Measurements from ENCODE around the gene CHRNA3. TPM values are rescaled to one million over a fixed set of nuclear protein-coding genes. Genes with fewer than 3 reads are reported as not detected.
"Not testable (repeated sequence)": the region's sequence is repeated elsewhere in the genome, so short reads cannot be mapped to it uniquely, and the experiment has no call there.

Gene CHRNA3
- total RNA-seq, 4 donors from 2014 or later, result 1.00 to 6.0 (median 3.4) TPM

DNA sequence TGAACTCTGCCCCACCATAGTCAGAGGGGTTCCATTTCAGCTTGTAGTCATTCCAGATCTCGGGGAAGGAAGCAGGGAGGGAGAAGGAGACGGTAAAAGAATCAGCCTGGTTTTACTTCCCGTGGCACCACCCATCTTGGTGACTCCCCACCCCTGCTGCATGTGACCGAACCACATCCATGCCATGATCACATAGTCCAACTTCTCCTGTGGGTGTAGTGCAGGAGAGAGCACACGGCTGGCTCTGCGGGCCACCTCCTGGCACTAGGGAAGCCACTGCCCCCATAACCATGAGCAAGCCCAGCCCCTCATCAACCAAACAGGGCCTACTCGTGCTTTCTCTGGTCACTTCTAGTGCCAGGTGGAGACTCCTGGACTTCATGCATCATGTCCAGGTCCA is 3.7 kb downstream of the CHRNA3 start:
- DNase-seq, result no peak
- peaks cover 5 to 25% (median 18%) of the 10 kb centered on the region in 4 donors for H3K4me1 ChIP-seq
- in situ Hi-C loops (cut with MboI; ENCODE audit: low pct_ligation_motif_present in 1 of 4, low pct_unique_long_range_greater_than_20kb in 1 of 4, low sequenced_read_pairs in 3 of 4), result loop anchor here (5.0 to 10.0 kb wide), 3 partner anchors 88 to 95 kb away; no protein-coding TSS in a partner anchor
- H3K36me3 ChIP-seq, result no peaks in the 10 kb centered on the region
- no peak overlapping the region for H3K27ac ChIP-seq
- 75% methylated on average over 7 of the region's 7 CpGs; no CpG with 5 or more reads in 1 of the 2 donors for WGBS, 2 donors (ENCODE audit: low coverage in 1 of 2)
- TF ChIP-seq, protein P1, sequence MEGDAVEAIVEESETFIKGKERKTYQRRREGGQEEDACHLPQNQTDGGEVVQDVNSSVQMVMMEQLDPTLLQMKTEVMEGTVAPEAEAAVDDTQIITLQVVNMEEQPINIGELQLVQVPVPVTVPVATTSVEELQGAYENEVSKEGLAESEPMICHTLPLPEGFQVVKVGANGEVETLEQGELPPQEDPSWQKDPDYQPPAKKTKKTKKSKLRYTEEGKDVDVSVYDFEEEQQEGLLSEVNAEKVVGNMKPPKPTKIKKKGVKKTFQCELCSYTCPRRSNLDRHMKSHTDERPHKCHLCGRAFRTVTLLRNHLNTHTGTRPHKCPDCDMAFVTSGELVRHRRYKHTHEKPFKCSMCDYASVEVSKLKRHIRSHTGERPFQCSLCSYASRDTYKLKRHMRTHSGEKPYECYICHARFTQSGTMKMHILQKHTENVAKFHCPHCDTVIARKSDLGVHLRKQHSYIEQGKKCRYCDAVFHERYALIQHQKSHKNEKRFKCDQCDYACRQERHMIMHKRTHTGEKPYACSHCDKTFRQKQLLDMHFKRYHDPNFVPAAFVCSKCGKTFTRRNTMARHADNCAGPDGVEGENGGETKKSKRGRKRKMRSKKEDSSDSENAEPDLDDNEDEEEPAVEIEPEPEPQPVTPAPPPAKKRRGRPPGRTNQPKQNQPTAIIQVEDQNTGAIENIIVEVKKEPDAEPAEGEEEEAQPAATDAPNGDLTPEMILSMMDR (IDR thresholded peaks at IDR 0.05), result no peak
- TF ChIP-seq EP300 (IDR thresholded peaks at IDR 0.05; ENCODE audit: low read depth) (no peak), POLR2AphosphoS5 (IDR thresholded peaks at IDR 0.05) (no peak)
- H3K9me3 ChIP-seq, result no peaks in the 10 kb centered on the region
- intact Hi-C loops (cut with DNase I; ENCODE audit: low total_unique reads), result no loop called here
- peaks cover 36% of the 10 kb centered on the region for H3K27me3 ChIP-seq
- no peak overlapping the region for H3K4me3 ChIP-seq

DNA sequence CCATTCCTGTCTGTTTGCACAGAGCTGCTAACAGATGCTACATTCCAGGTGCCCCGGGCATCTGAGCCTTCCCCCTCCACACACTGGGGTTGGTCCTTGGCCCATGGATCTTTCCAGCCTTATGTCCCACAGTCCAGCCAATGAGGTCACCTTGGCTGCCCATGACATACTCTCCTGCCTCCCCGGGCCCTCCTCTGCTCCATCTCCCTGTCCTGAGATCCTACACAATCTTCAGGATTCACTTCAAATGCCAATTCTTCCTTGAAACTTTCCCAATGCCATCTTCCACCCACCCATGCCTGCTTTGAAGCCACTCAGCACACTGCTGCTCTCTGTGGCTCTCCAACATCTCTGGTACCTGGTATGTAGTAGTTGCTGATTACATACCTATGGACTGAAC is 4.3 kb downstream of the CHRNA3 start:
- Histone ChIP-seq H3K27me3 (peaks cover 30% of the 10 kb centered on the region), H3K36me3 (no peaks in the 10 kb centered on the region), H3K4me3 (no peak overlapping the region), H3K4me1 (peaks cover 5 to 25% (median 18%) of the 10 kb centered on the region in 4 donors), H3K27ac (no peak overlapping the region), H3K9me3 (no peaks in the 10 kb centered on the region)
- no peak for DNase-seq
- intact Hi-C loops (cut with DNase I; ENCODE audit: low total_unique reads), result no loop called here
- in situ Hi-C loops (cut with MboI; ENCODE audit: low pct_ligation_motif_present in 1 of 4, low pct_unique_long_range_greater_than_20kb in 1 of 4, low sequenced_read_pairs in 3 of 4), result loop anchor here (5.0 to 10.0 kb wide), 3 partner anchors 88 to 96 kb away; no protein-coding TSS in a partner anchor
- TF ChIP-seq, protein P1 (IDR thresholded peaks at IDR 0.05), result no peak
- no peak for TF ChIP-seq EP300 (IDR thresholded peaks at IDR 0.05; ENCODE audit: low read depth)
- TF ChIP-seq POLR2AphosphoS5 (IDR thresholded peaks at IDR 0.05), result no peak
- TF ChIP-seq POLR2A (IDR thresholded peaks at IDR 0.05), result no peak
- 79% methylated on average over 2 of the region's 2 CpGs; no CpG with 5 or more reads in 1 of the 2 donors for WGBS, 2 donors (ENCODE audit: low coverage in 1 of 2)

DNA sequence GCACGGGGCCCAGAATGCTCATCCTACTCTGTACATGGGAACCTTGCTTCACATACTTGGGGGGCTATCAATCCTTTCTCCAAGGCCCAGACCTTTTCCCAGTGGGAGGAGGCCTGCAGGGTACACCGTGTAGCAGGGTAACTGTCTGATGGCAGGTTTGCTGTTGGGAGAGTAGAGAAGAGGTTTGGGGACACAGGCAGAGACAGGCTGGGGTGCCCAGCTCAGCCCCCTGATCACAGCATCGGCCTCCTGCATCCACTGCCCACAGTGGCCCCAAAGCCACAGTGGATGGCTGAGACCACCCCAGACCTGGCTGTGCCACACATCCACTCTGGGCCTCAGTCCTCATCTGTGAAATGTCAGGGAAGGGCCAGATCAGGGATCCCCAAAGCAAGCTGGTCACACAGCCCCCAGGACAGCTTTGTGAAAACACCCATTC is 5.6 kb downstream of the CHRNA3 start:
- Histone ChIP-seq H3K4me1 (peaks cover 4 to 15% (median 9%) of the 10 kb centered on the region in 4 donors), H3K27me3 (peaks cover 17% of the 10 kb centered on the region), H3K36me3 (no peaks in the 10 kb centered on the region), H3K9me3 (no peaks in the 10 kb centered on the region), H3K27ac (no peak overlapping the region), H3K4me3 (no peak overlapping the region)
- in situ Hi-C loops (cut with MboI; ENCODE audit: low pct_ligation_motif_present in 1 of 4, low pct_unique_long_range_greater_than_20kb in 1 of 4, low sequenced_read_pairs in 3 of 4), result loop anchor here (5.0 to 10.0 kb wide), 3 partner anchors 90 to 97 kb away; no protein-coding TSS in a partner anchor
- DNase-seq, result no peak
- 62 to 80% methylated on average over 1 to 3 of the region's 3 CpGs for WGBS, 2 donors (ENCODE audit: low coverage in 1 of 2)
- intact Hi-C loops (cut with DNase I; ENCODE audit: low total_unique reads), result no loop called here
- TF ChIP-seq POLR2AphosphoS5 (IDR thresholded peaks at IDR 0.05) (no peak), EP300 (IDR thresholded peaks at IDR 0.05; ENCODE audit: low read depth) (no peak), POLR2A (IDR thresholded peaks at IDR 0.05) (no peak)
- TF ChIP-seq, protein P1 (IDR thresholded peaks at IDR 0.05), result no peak

DNA sequence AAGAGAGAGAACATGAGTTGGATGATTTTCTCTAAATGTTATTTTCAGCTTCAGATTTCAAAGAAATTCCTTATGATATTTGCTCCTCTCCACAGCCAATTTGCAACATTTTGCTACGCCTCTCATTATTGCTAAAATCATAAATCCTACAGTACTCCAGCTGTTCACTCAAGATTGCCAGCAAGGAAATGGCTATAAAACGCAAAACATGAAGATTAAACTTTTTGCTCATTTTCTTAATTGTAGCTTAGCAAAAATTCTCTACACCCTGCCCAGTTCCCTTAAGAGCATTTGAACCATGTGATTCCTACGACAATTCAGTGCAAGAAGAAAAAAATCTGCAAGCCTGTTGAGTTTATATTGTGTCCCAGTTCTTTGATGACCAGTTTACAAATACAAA is 6.8 kb downstream of the CHRNA3 start:
- intact Hi-C loops (cut with DNase I; ENCODE audit: low total_unique reads) (no loop called here), in situ Hi-C loops (cut with MboI; ENCODE audit: low pct_ligation_motif_present in 1 of 4, low pct_unique_long_range_greater_than_20kb in 1 of 4, low sequenced_read_pairs in 3 of 4) (loop anchor here in 1 of 4 donors (10.0 kb wide), 1 partner anchor 91 kb away; no protein-coding TSS in a partner anchor)
- TF ChIP-seq, protein P1 (IDR thresholded peaks at IDR 0.05), result no peak
- peaks cover 0 to 8% (median under 1%) of the 10 kb centered on the region in 4 donors for H3K4me1 ChIP-seq
- no peak overlapping the region for H3K27ac ChIP-seq
- H3K36me3 ChIP-seq, result no peaks in the 10 kb centered on the region
- no peak overlapping the region for H3K4me3 ChIP-seq
- peaks cover 6% of the 10 kb centered on the region for H3K27me3 ChIP-seq
- no peak for DNase-seq
- 38 to 54% methylated on average over 3 of the region's 3 CpGs for WGBS, 2 donors (ENCODE audit: low coverage in 1 of 2)
- H3K9me3 ChIP-seq, result no peaks in the 10 kb centered on the region

DNA sequence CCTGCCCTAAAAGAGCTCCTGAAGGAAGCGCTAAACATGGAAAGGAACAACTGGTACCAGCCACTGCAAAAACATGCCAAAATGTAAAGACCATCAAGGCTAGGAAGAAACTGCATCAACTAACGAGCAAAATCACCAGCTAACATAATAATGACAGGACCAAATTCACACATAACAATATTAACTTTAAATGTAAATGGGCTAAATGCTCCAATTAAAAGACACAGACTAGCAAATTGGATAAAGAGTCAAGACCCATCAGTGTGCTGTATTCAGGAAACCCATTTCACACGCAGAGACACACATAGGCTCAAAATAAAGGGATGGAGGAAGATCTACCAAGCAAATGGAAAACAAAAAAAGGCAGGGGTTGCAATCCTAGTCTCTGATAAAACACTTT is 11.2 kb downstream of the CHRNA3 start:
- 69 to 86% methylated on average over 2 to 3 of the region's 3 CpGs for WGBS, 2 donors (ENCODE audit: low coverage in 1 of 2)
- H3K4me3 ChIP-seq; intact Hi-C loops (cut with DNase I; ENCODE audit: low total_unique reads); H3K27ac ChIP-seq; H3K36me3 ChIP-seq; in situ Hi-C loops (cut with MboI; ENCODE audit: low pct_ligation_motif_present in 1 of 4, low pct_unique_long_range_greater_than_20kb in 1 of 4, low sequenced_read_pairs in 3 of 4); H3K4me1 ChIP-seq; DNase-seq; H3K9me3 ChIP-seq; H3K27me3 ChIP-seq: not testable (repeated sequence)

Measured in transverse colon (tissue), 4 donors.